Loucy (cell line): ENCODE measurements around the gene PRICKLE2.

Source experiments
- EZH2phosphoT487 ChIP-seq: fragments of 200-600 bp; IDR thresholded peaks from 2 replicates; pipeline ENCODE4 v1.6.1; 2018; ENCODE audit warnings: antibody characterized with exemption, mild to moderate bottlenecking, moderate library complexity, borderline replicate concordance
- TF ChIP-seq, protein P1 (sequence below): fragments of 200-600 bp; sonication (generic); conservative IDR thresholded peaks from 2 replicates; pipeline ENCODE4 v1.5.1; 2014; ENCODE audit warnings: mild to moderate bottlenecking, antibody characterized with exemption, low read length

GRCh38 chr3:64173563-64173962 is 51.7 kb downstream of the PRICKLE2 start:
- TF ChIP-seq, protein P1, sequence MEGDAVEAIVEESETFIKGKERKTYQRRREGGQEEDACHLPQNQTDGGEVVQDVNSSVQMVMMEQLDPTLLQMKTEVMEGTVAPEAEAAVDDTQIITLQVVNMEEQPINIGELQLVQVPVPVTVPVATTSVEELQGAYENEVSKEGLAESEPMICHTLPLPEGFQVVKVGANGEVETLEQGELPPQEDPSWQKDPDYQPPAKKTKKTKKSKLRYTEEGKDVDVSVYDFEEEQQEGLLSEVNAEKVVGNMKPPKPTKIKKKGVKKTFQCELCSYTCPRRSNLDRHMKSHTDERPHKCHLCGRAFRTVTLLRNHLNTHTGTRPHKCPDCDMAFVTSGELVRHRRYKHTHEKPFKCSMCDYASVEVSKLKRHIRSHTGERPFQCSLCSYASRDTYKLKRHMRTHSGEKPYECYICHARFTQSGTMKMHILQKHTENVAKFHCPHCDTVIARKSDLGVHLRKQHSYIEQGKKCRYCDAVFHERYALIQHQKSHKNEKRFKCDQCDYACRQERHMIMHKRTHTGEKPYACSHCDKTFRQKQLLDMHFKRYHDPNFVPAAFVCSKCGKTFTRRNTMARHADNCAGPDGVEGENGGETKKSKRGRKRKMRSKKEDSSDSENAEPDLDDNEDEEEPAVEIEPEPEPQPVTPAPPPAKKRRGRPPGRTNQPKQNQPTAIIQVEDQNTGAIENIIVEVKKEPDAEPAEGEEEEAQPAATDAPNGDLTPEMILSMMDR = no peak
- TF ChIP-seq EZH2phosphoT487 = no peak
